Measurements from ENCODE around the gene SENP5.
"Not testable (repeated sequence)": the region's sequence is repeated elsewhere in the genome, so short reads cannot be mapped to it uniquely, and the experiment has no call there.

The SENP5 gene, protein sequence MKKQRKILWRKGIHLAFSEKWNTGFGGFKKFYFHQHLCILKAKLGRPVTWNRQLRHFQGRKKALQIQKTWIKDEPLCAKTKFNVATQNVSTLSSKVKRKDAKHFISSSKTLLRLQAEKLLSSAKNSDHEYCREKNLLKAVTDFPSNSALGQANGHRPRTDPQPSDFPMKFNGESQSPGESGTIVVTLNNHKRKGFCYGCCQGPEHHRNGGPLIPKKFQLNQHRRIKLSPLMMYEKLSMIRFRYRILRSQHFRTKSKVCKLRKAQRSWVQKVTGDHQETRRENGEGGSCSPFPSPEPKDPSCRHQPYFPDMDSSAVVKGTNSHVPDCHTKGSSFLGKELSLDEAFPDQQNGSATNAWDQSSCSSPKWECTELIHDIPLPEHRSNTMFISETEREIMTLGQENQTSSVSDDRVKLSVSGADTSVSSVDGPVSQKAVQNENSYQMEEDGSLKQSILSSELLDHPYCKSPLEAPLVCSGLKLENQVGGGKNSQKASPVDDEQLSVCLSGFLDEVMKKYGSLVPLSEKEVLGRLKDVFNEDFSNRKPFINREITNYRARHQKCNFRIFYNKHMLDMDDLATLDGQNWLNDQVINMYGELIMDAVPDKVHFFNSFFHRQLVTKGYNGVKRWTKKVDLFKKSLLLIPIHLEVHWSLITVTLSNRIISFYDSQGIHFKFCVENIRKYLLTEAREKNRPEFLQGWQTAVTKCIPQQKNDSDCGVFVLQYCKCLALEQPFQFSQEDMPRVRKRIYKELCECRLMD

DNA sequence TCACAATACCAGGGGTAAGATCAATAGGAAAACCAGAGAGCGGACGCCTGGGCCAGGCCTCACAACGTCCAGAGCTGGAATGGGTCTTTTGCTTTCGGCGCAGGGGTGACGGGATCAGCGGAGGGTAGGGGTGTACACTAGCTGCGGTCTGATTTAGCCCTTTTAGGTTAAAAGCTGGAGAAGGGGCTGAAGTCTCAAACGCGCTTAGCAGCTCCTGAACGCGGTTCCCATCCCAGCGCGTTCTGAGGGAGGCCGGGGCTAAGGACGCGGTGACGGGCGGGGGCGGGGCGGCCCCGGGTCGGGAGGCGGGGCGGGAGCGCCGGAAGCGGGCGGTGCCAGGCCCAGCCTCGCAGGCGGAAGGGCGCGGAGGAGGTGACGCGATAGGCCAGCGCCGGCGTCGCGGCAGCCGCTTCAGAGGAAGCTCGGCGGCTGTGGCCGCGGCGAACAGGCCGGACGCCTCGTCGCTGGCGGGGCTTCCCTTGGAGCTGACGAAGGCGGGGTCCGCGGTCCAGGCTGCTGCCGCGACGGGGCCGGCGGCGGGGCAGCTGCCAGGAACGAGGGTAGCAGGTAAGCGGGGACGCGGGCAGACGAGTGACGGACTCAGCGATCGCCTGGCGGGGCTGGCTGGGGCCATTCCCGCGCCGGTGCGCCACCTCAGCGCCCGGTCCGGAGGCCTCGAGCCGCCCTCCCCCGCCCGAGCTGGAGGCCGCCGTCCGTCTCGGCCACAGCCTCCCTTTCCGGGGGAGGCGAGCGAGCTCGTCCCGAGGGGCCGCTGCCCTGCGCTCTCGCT is at the start of gene SENP5:
Gene SENP5 (plus strand): TSS at position 414 of the 790 bp plus-strand sequence. CDS start 17,262 bp downstream, outside the sequence.
- DNase-seq, result peak; percentile 89

DNA sequence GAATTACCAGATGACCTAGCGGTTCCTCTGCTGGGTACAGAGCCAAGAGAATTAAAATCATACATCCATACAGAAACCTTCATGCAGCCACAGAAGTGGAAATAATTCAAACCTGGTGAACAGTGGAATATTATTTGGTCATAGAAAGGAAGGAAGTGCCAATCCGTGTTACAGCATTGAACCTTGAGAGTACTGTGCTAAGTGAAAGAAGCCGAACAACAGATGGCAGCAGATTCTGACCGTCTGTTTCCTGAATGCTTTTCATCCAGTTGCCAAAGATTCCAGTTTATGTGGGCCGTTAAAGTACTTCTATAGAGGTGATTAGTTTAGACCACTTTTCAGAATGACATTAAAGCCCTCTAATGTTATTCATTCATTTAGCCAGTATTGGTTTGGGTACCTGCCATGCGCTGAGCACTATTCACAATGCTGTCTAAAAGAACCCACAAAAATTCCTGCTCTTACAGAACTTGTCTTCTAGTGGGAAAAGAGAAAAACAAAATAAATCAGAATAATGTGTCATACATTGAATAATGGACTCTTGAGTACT is 45.8 kb upstream of the SENP5 start:
- DNase-seq, result no peak

DNA sequence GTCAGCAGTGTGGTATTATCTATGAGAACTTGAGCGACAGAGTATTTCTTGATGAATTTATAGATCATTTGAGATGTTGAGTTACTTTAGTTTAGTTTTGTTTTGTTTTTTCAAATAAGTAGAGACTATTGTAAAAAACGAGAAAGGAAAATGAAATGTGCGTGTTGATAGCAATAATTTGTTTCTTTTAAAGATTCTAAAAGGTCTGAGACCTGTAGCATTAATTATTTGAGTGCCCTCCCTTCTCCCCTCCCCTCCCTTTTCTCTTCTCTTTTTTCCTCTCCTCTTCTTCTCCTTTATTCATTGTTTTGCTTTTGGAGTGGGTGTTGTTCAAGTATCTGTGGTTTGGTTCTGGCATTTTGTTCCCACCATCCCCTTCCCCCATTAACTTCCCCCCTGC is 38.1 kb upstream of the SENP5 start:
- not testable (repeated sequence) for DNase-seq

DNA sequence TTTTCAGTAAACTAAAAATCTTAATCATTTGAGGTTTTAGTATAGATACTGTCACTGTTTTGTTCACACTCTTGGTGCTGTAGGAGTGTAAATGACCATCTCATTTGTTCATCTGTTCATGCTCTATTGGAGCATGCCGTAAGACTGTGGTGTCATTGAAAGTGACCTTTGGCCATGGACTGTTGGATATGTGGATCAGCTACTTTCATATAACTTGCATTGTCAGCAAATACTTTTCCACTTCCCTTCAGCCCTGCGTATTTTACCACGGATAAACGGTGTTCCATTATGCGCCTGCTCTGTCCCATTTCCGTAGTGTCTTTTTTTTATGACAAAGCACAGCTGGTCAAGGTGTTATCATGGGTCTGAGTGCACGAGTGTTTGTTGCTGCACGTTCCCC is 32.6 kb upstream of the SENP5 start:
- DNase-seq, result no peak

DNA sequence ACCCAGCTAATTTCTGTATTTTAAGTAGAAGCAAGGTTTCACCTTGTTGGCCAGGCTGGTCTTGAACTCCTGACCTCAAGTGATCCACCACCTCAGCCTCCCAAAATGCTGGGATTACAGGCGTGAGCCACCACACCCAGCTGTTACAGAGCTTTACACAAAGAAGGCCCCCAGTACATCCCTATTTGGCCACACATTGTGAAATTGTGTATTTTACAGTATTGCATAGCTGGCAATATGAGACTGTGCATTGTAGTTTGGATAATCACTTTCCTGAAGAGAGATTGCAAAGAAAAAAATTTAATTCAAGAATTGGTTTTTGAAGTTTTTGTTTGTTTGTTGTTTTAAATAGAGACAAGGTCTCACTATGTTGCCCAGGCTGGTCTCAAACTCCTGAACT is 31.1 kb upstream of the SENP5 start:
- DNase-seq, result not testable (repeated sequence)

DNA sequence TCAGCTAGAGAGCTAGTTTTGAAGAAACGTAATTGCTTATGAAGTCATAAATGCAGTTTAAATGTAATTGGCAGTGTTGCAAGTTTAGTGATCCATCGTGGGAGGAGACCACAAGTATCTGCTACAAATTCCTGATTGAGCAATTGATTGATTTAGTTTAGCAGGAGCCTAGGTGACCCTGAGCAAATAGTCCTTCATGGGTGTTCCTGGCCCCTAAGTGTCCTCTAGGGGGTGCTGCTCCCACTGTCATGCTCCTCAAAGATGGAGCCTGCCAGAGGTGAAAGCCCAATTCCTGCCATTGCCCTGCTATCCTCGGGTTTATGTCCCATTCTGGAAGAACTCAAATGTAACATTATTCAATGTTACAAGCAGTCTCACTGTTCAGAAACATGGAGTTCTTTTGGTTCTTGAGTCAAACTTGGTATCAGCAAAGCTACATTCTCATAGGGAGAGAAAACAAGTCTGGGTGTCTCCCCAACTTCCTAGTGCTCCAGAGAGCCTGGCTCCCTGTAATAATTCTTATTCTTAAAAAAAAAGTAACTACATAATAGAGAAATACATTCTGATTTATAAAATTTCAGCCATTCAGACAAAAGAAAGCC is 29.8 kb upstream of the SENP5 start:
- DNase-seq, result peak; percentile 81

DNA sequence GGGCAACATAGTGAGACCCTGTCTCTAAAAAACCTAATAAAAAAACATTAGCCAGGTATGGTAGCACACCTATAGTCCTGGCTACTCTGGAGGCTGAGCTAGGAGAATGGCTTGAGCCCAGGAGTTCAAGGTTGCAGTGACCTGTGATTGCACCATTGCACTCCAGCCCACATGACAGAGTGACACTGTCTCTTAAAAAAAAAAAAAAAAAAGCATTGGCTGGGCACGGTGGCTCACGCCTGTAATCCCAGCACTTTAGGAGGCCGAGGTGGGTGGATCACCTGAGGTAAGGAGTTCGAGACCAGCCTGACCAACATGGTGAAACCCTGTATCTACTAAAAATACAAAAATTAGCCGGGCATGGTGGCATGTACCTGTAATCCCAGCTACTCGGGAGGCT is 28.4 kb upstream of the SENP5 start:
- DNase-seq, result not testable (repeated sequence)

DNA sequence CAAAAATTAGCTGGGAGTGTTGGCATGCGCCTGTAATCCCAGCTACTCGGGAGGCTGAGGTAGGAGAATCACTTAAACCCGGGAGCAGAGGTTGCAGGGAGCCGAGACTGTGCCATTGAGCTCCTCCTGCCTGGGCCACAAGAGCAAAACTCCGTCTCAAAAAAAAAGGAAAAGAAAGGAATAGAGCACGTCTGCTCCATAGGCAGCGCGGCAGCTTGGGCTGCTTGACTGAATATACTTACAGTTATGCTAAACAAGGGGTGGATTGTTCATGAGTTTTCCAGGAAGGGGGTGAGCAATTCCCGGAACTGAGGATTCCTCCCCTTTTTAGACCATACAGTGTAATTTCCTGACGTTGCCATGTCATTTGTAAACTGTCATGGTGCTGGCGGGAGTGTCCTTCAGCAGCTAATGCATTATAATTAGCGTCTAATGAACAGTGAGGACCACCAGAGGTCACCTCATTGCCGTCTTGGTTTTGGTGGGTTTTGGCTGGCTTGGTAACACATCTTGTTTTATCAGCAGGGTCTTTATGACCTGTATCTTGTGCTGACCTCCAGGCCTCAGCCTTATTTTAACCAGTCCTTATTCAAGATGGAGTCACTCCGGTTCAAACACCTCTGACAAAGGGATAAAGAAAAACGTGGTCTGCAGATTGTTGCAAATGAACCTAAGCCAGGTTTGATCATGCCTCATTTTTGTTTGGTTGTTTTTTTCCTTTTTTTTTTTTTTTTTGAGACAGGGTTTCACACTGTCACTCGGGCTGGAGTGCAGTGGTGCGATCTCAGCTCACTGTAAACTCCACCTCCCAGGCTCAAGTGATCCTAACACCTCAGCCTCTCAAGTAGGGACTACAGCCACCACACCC is 24.9 kb upstream of the SENP5 start:
- DNase-seq, result peak; percentile 75

DNA sequence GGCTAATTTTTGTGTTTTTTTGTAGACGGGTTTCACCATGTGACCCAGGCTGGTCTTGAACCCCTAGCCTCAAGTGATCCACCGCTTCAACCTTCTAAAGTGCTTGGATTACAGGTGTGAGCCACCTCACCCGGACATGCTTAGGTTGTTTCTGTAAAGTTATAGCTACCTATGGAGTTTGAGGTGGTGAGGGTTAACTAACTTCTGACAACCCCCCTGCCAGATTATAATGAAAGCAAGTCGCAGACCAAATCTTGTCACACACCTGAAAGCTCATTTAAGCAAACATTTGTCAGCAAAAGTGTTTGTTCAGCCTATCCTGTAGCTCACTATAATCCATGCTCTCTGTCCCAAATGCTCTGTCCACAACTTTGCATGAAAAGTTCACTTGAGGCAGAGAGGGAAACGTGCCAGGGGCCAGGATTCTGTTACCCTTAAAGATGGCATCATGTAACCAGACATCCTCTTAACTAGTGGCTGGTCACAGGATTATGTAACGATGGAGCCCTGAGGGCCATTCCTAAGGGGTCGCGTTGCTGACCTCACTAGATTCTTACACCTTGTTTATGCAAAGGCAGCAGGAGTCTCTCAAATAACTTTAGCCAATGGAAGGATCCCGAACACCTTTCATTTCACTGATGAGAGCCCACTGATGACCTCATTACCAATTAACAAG is 24.1 kb upstream of the SENP5 start:
- DNase-seq, result no peak

DNA sequence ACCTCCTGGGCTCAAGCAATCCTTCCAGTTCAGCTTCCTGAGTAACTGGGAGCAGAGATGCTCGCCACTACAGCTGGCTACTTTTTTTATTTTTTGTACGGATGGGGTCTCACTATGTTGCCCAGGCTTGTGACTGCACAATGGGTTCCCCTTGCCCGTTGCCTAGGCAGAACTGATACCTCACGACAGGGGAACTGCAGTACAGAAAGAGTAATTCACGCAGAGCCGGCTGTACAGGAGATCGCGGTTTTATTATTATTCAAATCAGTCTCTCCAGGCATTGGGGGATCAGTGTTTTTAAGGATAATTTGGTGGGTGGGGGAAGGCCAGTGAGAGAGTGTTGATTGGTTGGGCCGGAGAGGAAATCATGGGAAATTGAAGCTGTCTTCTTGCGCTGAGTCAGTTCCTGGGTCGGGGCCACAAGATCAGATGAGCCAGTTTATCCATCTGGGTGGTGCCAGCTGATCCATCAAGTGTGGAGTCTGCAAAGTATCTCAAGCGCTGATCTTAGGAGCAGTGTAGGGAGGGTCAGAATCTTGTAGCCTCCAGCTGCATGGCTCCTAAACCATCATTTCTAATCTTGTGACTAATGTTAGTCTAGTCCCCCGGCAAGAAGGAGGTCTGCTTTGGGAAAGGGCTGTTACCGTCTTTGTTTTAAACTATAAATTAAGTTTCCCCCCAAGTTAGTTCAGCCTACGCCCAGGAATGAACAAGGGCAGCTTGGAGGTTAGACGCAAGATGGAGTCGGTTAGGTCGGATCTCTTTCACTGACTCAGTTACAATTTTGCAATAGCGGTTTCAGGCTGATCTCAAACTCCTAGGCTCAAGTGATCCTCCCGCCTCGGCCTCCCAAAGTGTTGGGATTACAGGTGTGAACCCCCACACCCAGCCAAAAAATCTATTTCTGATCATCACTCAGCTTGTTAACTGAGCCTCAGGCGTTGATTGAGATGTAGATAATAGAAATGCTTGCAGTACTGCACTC is 23.2 kb upstream of the SENP5 start:
- DNase-seq, result not testable (repeated sequence)

DNA sequence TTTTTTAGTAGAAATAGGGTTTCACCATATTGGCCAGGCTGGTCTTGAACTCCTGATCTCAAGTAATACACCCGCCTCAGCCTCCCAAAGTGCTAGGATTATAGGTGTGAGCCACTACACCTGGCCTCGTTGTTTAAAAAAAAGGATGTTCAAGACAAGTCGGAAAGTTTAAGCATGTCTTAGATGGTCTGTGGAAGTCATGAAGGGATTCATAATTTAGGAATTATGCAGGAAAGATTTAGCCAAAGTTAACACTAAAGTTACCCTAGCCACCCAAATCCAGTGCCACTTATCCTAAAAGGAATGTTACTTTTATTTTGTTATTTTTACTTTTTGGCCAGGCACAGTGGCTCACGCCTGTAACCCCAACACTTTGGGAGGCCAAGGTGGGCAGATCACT is 19.3 kb upstream of the SENP5 start:
- not testable (repeated sequence) for DNase-seq

DNA sequence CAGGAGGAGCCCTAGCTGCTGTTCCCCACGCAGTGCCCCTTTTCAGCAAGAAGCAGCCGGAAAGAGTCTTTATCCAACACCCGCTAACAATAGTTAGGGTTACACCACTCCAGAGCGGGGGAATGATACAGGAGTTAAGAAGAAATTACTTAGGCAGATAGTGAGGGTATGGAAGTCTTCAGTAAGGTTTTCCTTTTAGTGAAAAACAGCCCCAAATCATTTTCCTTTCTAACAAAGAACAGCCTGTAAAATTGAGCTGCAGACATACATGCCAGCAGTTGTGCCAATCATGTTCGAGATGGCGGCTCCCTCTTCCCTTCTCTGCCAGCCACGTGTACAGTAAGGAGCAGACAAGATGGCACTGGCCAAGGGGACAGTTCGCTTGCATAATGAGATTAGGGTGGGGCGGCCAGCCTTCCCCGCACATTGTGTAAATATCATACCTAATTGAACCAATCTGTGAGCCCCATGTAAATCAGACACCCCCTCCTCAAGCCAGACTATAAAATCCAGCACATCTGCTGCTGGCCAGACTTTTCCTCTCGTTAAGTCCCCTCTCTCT is 18.5 kb upstream of the SENP5 start:
- no peak for DNase-seq

DNA sequence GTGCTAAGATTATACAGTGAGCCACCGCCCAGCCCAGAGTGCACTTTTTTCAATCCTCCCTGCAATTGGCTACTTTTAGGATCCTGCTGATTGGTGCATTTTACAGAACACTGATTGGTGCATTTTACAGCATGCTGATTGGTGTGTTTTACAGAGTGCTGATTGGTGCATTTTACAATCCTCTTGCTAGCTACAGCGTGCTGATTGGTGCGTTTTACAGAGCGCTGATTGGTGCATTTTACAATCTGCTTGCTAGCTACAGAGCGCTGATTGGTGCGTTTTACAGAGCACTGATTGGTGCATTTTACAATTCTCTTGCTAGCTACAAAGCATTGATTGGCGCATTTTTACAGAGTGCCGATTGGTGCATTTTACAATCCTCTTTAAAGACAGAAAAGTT is 4.7 kb upstream of the SENP5 start:
- DNase-seq, result not testable (repeated sequence)

DNA sequence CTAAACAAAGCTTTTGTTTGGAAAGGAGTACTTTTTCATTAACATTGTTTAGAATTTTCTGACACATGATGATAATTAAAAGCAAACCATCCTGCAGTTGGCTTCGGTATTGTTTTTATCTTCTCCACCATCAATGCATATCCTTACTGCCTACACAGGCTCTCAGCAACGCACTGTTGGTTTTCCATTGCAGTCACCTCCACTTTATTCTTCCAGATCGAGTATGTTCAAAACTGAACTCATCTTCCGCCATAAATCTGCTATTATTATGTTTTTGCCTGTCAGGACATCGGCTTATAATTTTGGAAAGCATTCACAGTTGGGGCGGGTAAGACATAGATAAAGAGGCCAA is 589 bp upstream of the SENP5 start:
- no peak for DNase-seq

DNA sequence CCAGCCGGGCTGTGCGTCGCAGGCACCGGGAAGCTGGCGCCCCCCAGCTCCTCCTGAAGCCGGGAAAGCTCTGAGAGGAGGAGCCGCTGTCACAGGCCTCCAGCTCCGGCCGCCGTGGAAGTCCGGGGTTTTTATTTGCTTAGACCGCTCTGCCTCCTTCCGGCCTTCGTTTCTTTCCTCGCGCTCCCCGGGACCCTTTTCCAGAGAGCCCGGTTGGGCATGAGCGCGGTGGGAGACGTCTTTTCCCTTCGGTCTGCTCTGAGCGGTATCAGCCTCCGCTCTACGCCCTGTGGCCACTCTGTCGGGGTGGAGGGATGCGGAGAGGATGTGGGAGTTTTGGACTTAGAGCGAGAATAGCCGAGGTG is 559 bp downstream of the SENP5 start:
- DNase-seq, result peak; percentile 43

DNA sequence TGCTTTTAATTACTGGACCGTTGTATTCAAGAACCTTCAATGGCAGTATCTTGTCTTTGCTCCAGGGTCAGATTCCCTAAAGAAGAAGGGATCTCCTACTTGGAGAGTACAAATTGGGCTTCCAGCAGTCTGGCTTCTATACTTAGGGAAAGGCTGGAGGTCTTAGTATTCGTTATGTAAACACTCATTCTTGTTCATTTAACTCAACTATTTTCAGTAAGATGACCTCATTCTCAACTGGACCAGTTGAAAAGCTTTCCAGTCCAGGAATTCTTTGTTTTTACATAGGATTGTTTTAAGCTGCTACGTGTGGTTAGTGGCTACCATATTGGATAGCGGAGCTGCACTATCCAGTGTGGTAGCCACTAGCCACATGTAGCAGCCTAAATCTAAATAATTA is 4.6 kb downstream of the SENP5 start:
- no peak for DNase-seq

DNA sequence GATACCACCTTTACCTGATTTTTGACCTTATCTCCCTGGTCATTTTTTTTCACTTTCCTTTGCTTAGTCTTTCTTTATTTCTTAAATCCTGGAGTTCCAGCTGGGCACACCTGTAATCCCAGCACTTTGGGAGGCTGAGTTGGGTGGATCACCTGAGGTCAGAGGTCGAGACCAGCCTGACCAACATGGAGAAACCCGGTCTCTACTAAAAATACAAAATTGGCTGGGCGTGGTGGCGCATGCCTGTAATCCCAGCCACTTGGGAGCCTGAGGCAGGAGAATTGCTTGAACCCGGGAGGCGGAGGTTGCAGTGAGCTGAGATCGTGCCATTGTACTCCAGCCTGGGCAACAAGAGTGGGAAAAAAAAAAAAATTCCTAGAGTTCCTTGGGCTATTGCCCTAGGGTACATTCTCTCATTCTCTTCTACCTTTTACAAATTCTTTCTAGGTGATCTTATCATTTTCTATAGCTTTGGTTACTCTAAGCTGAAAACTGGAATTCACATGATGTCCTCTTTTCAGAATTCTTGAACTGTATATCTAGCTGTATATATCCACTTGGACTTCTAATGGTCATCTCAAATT is 6.9 kb downstream of the SENP5 start:
- DNase-seq, result not testable (repeated sequence)

DNA sequence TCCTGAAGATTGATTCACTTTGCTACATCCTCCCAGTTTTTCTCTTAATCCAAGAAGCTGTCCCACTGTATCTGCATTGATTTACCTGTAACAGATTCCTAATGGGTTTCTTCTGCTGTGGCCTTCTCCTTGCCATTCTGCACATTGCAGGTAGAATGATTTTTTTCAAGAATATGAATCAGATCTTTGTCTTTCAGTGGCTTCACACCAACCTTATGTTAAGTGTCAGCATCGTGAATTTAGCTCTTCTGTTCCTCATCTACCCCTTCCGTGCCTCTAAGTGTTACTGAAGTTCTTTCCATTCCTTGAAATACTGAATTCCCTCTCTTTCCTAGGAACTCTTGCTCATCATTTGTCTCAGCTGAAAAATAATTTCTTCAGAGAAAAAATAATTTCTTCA is 7.5 kb downstream of the SENP5 start:
- no peak for DNase-seq

DNA sequence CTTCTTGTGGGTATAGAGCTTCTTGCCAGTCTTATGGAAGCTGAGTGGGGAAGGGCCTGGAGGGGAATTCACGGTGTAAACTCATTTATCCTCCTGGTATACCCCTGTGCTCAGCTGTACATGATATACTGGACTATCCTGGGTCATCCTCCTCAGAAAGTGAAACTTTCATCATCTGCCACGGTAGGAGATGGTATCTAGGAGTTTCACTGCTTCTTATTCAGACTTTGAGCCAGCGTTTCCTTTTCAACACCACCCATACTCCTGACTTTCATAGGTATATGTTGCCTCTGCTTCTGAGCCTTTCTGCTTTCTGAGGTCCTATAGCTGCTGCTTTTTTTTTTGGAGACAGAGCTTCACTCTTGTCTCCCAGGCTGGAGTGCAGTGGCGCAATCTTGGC is 15.6 kb downstream of the SENP5 start:
- DNase-seq, result no peak

All from hematopoietic multipotent progenitor cell treated with erythropoietin and hydrocortisone succinate and interleukin-3 and kit ligand, for 8 days (in vitro differentiated cells).